SK-N-SH (cell line): ENCODE results near the gene DIRAS2. TPM values are rescaled to one million over a fixed set of nuclear protein-coding genes. Genes with fewer than 3 reads are reported as not detected.

Source experiments
- CTCF ChIA-PET: fragments of 300-600, 350-600 bp; formaldehyde crosslinking; extraction: SDS; loops from one replicate; lab custom pipeline; 2021; lab: Yijun Ruan, JAX
- POLR2A ChIA-PET: fragments of 350-600 bp; sonication (Branson Sonifier 250); formaldehyde crosslinking; extraction: SDS; loops from one replicate; lab custom pipeline; 2020; ENCODE audit warnings: antibody characterized with exemption, inconsistent platforms; lab: Yijun Ruan, JAX
- DNase-seq: peaks from one replicate; pipeline ENCODE4 v3.0.0; 2012
- H2AFZ ChIP-seq: fragments of 200-600 bp; sonication (generic); 2 replicates; pipeline ENCODE4 v1.8.1; 2016; ENCODE audit warnings: antibody characterized with exemption, mild to moderate bottlenecking, low read depth
- H3F3A ChIP-seq: fragments of 200-600 bp; sonication (generic); replicated peaks from 2 replicates; pipeline ENCODE3; 2016; ENCODE audit warnings: antibody characterized with exemption, mild to moderate bottlenecking; ENCODE audit not compliant: insufficient read depth
- H3K27ac ChIP-seq, 2 experiments: fragments of 200-500 bp in 1 of 2; fragments of 200-600 bp in 1 of 2; sonication (Bioruptor generic) in 1 of 2; sonication (generic), shearing (Covaris generic) in 1 of 2; 2 replicates each; pipeline versions ENCODE4 v1.5.1 to v1.6.1; 2014 to 2016; ENCODE audit warnings: low read depth in 2 of 2, inconsistent platforms in 1 of 2, low read length in 1 of 2, mild to moderate bottlenecking in 1 of 2, mixed read lengths in 1 of 2
- H3K27me3 ChIP-seq: fragments of 200-600 bp; sonication (generic), shearing (Covaris generic); 2 replicates; pipeline ENCODE4 v1.6.1; 2016; ENCODE audit warnings: mixed run types; ENCODE audit not compliant: insufficient read depth
- H3K36me3 ChIP-seq, 2 experiments: fragments of 200-500 bp in 1 of 2; fragments of 200-600 bp in 1 of 2; sonication (Bioruptor generic) in 1 of 2; sonication (generic) in 1 of 2; replicated peaks in 1 of 2; 2 replicates each; pipeline versions ENCODE3 to v1.5.1; 2014 to 2016; ENCODE audit warnings: low read length in 1 of 2, mild to moderate bottlenecking in 1 of 2; ENCODE audit not compliant: insufficient read depth in 2 of 2, control insufficient read depth in 1 of 2
- H3K4me1 ChIP-seq, 2 experiments: fragments of 200-500 bp in 1 of 2; fragments of 200-600 bp in 1 of 2; sonication (Bioruptor generic) in 1 of 2; sonication (generic), shearing (Covaris generic) in 1 of 2; 2 replicates each; pipeline versions ENCODE4 v1.5.1 to v1.6.1; 2014 to 2016; ENCODE audit warnings: low read depth in 1 of 2, low read length in 1 of 2, mixed run types in 1 of 2; ENCODE audit not compliant: insufficient read depth in 2 of 2, control insufficient read depth in 1 of 2
- H3K4me2 ChIP-seq: fragments of 200-600 bp; sonication (generic), shearing (Covaris generic); 2 replicates; pipeline ENCODE4 v1.6.1; 2017; ENCODE audit warnings: mixed run types
- H3K4me3 ChIP-seq, 2 experiments: fragments of 200-500 bp in 1 of 2; fragments of 200-600 bp in 1 of 2; sonication (Bioruptor generic) in 1 of 2; sonication (generic), shearing (Covaris generic) in 1 of 2; 2 replicates each; pipeline versions ENCODE4 v1.5.1 to v1.8.1; 2014 to 2016; ENCODE audit warnings: low read depth in 2 of 2, inconsistent platforms in 1 of 2, low read length in 1 of 2, mild to moderate bottlenecking in 1 of 2, mixed read lengths in 1 of 2, moderate library complexity in 1 of 2
- H3K79me2 ChIP-seq: fragments of 200-600 bp; sonication (generic); 2 replicates; pipeline ENCODE4 v1.8.1; 2017; ENCODE audit warnings: mild to moderate bottlenecking; ENCODE audit not compliant: insufficient read depth
- H3K9ac ChIP-seq: fragments of 200-600 bp; sonication (generic); 2 replicates; pipeline ENCODE4 v1.6.1; 2017; ENCODE audit warnings: mixed run types
- H3K9me2 ChIP-seq: fragments of 200-600 bp; sonication (generic); 2 replicates; pipeline ENCODE4 v1.6.1; 2017; ENCODE audit warnings: mixed run types
- H3K9me3 ChIP-seq: fragments of 200-600 bp; sonication (generic); 2 replicates; pipeline ENCODE4 v1.6.1; 2017; ENCODE audit warnings: mixed run types, mild to moderate bottlenecking, moderate library complexity
- H4K20me1 ChIP-seq: fragments of 200-600 bp; sonication (generic); 2 replicates; pipeline ENCODE4 v1.6.1; 2017; ENCODE audit warnings: mild to moderate bottlenecking, mixed run types; ENCODE audit not compliant: insufficient read depth
- EZH2phosphoT487 ChIP-seq: fragments of 200-600 bp; sonication (generic); IDR thresholded peaks from 2 replicates; pipeline ENCODE4 v1.6.1; 2017; ENCODE audit warnings: low read depth, mixed run types, mild to moderate bottlenecking, antibody characterized with exemption, moderate library complexity, borderline replicate concordance
- FOSL2 ChIP-seq: IDR thresholded peaks from 2 replicates; pipeline ENCODE4 v1.4.0; 2012; ENCODE audit warnings: low read depth, mild to moderate bottlenecking, moderate library complexity, borderline replicate concordance
- FOXJ3 ChIP-seq: sonication (generic); formaldehyde crosslinking; IDR thresholded peaks from 2 replicates; pipeline ENCODE4 v1.5.1; 2020; ENCODE audit warnings: mild to moderate bottlenecking, missing genetic modification reagents
- GATA2 ChIP-seq: sonication (generic); formaldehyde crosslinking; IDR thresholded peaks from 2 replicates; pipeline ENCODE4 v1.5.0; 2020; ENCODE audit warnings: mild to moderate bottlenecking, missing genetic modification reagents
- RXRA ChIP-seq: IDR thresholded peaks from 2 replicates; pipeline ENCODE4 v1.4.0; 2012; ENCODE audit warnings: low read depth, mild to moderate bottlenecking, borderline replicate concordance
- SIN3A ChIP-seq: IDR thresholded peaks from 2 replicates; pipeline ENCODE4 v1.6.1; 2012; ENCODE audit warnings: low read depth, mild to moderate bottlenecking, low read length, moderate library complexity, borderline replicate concordance
- TEAD4 ChIP-seq: IDR thresholded peaks from 2 replicates; pipeline ENCODE4 v1.4.0; 2012; ENCODE audit warnings: mild to moderate bottlenecking, borderline replicate concordance; ENCODE audit not compliant: insufficient read depth
- YY1 ChIP-seq: IDR thresholded peaks from 2 replicates; pipeline ENCODE4 v1.4.0; 2012; ENCODE audit warnings: low read depth, mild to moderate bottlenecking
- WGBS: methylation state at CpG from one replicate; pipeline ENCODE4 v1.1.6; 2017; ENCODE audit warnings: low lambda C conversion rate; 5-methylcytosine and 5-hydroxymethylcytosine counted together
- polyA plus RNA-seq, 3 experiments: library from polyadenylated mRNA; depleted of rRNA; stranded (reverse); fragments of >200 nt; gene quantifications; 2 replicates each; pipeline ENCODE4 v1.2.3, GENCODE V29; 2012
- TF ChIP-seq, protein P1 (sequence below): fragments of 200-600 bp; sonication (generic); IDR thresholded peaks from 2 replicates; pipeline ENCODE4 v1.6.1; 2017; ENCODE audit warnings: antibody characterized with exemption, mild to moderate bottlenecking, moderate library complexity
- TF ChIP-seq, protein P2 (sequence below): IDR thresholded peaks from 2 replicates; pipeline ENCODE4 v1.4.0; 2012; ENCODE audit warnings: low read depth, borderline replicate concordance
- TF ChIP-seq, protein P3 (sequence below): fragments of 150-350 bp; IDR thresholded peaks from 2 replicates; pipeline ENCODE4 v1.6.1; 2016; ENCODE audit warnings: mild to moderate bottlenecking, low read depth, low read length

The DIRAS2 gene
- polyA plus RNA-seq, 1 of the 3 experiments (the other 2 are of a cell fraction) = not detected

DNA sequence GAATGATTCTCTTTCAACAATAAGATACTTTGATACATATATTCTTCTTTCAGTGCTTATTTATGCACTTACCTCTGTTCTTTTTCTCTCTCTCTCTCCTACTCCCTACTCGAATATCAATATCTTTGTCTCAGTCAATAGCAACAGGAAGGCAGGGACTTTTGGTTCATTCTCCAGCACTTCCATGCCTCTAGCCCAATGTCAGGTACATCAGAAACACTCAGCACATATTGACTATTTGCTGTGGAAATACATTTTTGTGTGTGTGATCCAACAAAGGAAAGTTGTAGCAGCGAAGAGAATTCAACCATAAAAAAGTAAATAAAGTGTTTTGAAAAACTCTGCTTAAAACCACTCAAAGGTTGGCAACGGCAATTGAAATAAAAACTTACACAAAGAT, 12.6 kb downstream of the DIRAS2 start:
- no peaks in the 10 kb centered on the region for H3K27me3 ChIP-seq
- H4K20me1 ChIP-seq = no peaks in the 10 kb centered on the region
- DNase-seq = no peak
- H3K4me3 ChIP-seq = no peak overlapping the region
- CTCF ChIA-PET = no interaction called here
- no peaks in the 10 kb centered on the region for H3F3A ChIP-seq
- H3K9me3 ChIP-seq = no peaks in the 10 kb centered on the region; the same call in 1 of the 2 replicates
- no peak overlapping the region for H3K27ac ChIP-seq
- H3K4me1 ChIP-seq = peaks cover 0 to 6% of the 10 kb centered on the region in 2 experiments; a peak in 1 of 4 replicates
- no peaks in the 10 kb centered on the region for H3K9me2 ChIP-seq
- no peak overlapping the region for H3K4me2 ChIP-seq
- H2AFZ ChIP-seq = no peak overlapping the region
- H3K9ac ChIP-seq = no peak overlapping the region
- no peaks in the 10 kb centered on the region for H3K79me2 ChIP-seq
- WGBS = 21% methylated on average over 3 of the region's 3 CpGs
- no peaks in the 10 kb centered on the region for H3K36me3 ChIP-seq
- no peak for TF ChIP-seq FOSL2
- no peak for TF ChIP-seq SIN3A
- no peak for TF ChIP-seq FOXJ3 (CRISPR knock-in tag)
- TF ChIP-seq GATA2 (CRISPR knock-in tag) = no peak
- no peak for TF ChIP-seq TEAD4
- TF ChIP-seq, protein P1, sequence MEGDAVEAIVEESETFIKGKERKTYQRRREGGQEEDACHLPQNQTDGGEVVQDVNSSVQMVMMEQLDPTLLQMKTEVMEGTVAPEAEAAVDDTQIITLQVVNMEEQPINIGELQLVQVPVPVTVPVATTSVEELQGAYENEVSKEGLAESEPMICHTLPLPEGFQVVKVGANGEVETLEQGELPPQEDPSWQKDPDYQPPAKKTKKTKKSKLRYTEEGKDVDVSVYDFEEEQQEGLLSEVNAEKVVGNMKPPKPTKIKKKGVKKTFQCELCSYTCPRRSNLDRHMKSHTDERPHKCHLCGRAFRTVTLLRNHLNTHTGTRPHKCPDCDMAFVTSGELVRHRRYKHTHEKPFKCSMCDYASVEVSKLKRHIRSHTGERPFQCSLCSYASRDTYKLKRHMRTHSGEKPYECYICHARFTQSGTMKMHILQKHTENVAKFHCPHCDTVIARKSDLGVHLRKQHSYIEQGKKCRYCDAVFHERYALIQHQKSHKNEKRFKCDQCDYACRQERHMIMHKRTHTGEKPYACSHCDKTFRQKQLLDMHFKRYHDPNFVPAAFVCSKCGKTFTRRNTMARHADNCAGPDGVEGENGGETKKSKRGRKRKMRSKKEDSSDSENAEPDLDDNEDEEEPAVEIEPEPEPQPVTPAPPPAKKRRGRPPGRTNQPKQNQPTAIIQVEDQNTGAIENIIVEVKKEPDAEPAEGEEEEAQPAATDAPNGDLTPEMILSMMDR = no peak
- TF ChIP-seq, protein P2, sequence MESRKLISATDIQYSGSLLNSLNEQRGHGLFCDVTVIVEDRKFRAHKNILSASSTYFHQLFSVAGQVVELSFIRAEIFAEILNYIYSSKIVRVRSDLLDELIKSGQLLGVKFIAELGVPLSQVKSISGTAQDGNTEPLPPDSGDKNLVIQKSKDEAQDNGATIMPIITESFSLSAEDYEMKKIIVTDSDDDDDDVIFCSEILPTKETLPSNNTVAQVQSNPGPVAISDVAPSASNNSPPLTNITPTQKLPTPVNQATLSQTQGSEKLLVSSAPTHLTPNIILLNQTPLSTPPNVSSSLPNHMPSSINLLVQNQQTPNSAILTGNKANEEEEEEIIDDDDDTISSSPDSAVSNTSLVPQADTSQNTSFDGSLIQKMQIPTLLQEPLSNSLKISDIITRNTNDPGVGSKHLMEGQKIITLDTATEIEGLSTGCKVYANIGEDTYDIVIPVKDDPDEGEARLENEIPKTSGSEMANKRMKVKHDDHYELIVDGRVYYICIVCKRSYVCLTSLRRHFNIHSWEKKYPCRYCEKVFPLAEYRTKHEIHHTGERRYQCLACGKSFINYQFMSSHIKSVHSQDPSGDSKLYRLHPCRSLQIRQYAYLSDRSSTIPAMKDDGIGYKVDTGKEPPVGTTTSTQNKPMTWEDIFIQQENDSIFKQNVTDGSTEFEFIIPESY = no peak
- no peak for TF ChIP-seq RXRA
- TF ChIP-seq YY1 = no peak
- TF ChIP-seq, protein P3, sequence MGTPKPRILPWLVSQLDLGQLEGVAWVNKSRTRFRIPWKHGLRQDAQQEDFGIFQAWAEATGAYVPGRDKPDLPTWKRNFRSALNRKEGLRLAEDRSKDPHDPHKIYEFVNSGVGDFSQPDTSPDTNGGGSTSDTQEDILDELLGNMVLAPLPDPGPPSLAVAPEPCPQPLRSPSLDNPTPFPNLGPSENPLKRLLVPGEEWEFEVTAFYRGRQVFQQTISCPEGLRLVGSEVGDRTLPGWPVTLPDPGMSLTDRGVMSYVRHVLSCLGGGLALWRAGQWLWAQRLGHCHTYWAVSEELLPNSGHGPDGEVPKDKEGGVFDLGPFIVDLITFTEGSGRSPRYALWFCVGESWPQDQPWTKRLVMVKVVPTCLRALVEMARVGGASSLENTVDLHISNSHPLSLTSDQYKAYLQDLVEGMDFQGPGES = no peak
- TF ChIP-seq, all 33 proteins: peak for 0
- POLR2A ChIA-PET = no interaction called here

DNA sequence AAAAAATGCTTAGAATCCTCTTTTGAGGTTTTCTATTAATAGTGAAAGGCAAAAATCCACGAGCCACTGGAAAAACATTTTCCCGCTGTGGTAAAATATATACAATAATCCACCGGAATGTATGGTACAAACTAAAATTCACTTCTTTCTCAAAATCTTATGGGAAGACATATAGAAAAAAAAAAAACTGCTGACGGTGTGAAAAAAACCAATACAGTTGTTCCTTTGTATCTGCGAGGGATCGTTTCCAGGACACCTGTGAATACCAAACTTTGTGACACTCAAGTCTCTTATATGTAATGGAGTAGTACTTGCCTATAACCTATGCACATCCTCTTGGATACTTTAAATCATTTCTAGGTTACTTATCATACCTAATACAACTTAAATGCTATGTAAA, 13.3 kb downstream of the DIRAS2 start:
- Histone ChIP-seq H2AFZ (no peak overlapping the region), H3K36me3 (no peaks in the 10 kb centered on the region)
- TF ChIP-seq EZH2phosphoT487 = no peak
- TF ChIP-seq, all 33 proteins: peak for 0
- Histone ChIP-seq H4K20me1 (no peaks in the 10 kb centered on the region), H3F3A (no peaks in the 10 kb centered on the region), H3K9ac (no peak overlapping the region), H3K4me1 (peaks cover 0 to 6% of the 10 kb centered on the region in 2 experiments; a peak in 1 of 4 replicates), H3K9me3 (no peaks in the 10 kb centered on the region; the same call in 1 of the 2 replicates), H3K9me2 (no peaks in the 10 kb centered on the region), H3K79me2 (no peaks in the 10 kb centered on the region), H3K27me3 (no peaks in the 10 kb centered on the region), H3K4me3 (no peak overlapping the region), H3K27ac (no peak overlapping the region), H3K4me2 (no peak overlapping the region)
- ChIA-PET POLR2A (no interaction called here), CTCF (no interaction called here)
- WGBS = 67% methylated on average over 6 of the region's 6 CpGs
- no peak for DNase-seq
